ENCODE results near the gene SRGAP1.

The SRGAP1 gene

DNA sequence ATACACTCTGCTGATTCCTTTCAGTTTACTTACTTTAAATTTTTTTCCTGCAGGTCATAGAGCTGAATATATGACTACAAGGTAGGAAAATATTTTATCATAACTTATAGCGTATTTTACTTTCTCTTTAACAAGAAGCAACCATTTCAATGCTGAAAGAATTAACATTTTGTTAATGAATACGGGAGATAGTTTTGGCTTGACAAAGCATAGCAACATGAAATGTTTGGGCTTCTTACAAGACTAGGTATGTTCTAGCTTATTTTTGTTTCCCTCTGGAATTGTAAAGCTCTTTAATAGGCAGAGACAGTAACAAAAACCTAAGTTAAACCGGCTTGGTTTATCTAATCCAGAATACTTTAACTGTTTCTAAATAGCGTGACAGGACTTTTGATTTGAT is 242.4 kb downstream of the SRGAP1 start:
- no peaks in the 10 kb centered on the region for H4K20me1 ChIP-seq (ENCODE audit: insufficient read depth, low read length)

DNA sequence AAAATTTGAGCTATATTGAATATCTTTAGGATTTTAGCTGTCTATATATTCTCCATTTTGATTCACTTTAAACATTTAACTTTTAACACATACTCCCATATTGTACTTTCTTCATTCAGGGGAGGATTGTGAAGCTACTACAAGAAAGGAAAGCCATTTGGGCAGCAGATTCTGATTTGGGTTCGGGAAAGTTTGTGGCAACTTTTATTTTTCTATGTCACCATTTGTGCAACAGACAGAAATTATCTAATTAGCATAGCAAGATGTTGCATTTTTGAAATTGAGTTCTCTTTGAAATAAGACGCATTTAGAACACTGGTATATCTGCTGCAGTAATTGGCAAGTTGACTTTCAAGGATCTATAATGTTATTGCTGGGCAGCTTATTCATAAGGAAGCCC is 243.3 kb downstream of the SRGAP1 start:
- Histone ChIP-seq H2AFZ (ENCODE audit: low read length) (no peak overlapping the region), H3K27me3 (ENCODE audit: insufficient read depth, low read length) (no peaks in the 10 kb centered on the region), H3K4me3 (ENCODE audit: low read depth, low read length, poor library complexity, severe bottlenecking) (no peak overlapping the region), H3K4me2 (ENCODE audit: low read length) (no peak overlapping the region), H3K4me1 (ENCODE audit: insufficient read depth, low read length, severe bottlenecking) (no peaks in the 10 kb centered on the region), H3K36me3 (ENCODE audit: insufficient read depth, low read length) (no peaks in the 10 kb centered on the region), H3K9me3 (ENCODE audit: low read length) (no peaks in the 10 kb centered on the region), H3K9me2 (ENCODE audit: low read depth, low read length) (no peaks in the 10 kb centered on the region), H3K27ac (ENCODE audit: low read depth, low read length, poor library complexity, severe bottlenecking) (no peak overlapping the region), H3F3A (ENCODE audit: insufficient read depth, low read length) (no peaks in the 10 kb centered on the region), H4K20me1 (ENCODE audit: insufficient read depth, low read length) (no peaks in the 10 kb centered on the region), H3K9ac (ENCODE audit: low read length) (no peak overlapping the region), H3K79me2 (ENCODE audit: insufficient read depth, low read length) (no peaks in the 10 kb centered on the region)
- no peak for TF ChIP-seq EZH2 (IDR thresholded peaks at IDR 0.05; ENCODE audit: borderline replicate concordance, low read length)
- TF ChIP-seq, protein P1, sequence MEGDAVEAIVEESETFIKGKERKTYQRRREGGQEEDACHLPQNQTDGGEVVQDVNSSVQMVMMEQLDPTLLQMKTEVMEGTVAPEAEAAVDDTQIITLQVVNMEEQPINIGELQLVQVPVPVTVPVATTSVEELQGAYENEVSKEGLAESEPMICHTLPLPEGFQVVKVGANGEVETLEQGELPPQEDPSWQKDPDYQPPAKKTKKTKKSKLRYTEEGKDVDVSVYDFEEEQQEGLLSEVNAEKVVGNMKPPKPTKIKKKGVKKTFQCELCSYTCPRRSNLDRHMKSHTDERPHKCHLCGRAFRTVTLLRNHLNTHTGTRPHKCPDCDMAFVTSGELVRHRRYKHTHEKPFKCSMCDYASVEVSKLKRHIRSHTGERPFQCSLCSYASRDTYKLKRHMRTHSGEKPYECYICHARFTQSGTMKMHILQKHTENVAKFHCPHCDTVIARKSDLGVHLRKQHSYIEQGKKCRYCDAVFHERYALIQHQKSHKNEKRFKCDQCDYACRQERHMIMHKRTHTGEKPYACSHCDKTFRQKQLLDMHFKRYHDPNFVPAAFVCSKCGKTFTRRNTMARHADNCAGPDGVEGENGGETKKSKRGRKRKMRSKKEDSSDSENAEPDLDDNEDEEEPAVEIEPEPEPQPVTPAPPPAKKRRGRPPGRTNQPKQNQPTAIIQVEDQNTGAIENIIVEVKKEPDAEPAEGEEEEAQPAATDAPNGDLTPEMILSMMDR (IDR thresholded peaks at IDR 0.05; ENCODE audit: low read length): no peak

More for the DNA sequence above, 242.4 kb downstream of the SRGAP1 start:
- Histone ChIP-seq H3F3A (ENCODE audit: insufficient read depth, low read length) (no peaks in the 10 kb centered on the region), H3K9me2 (ENCODE audit: low read depth, low read length) (no peaks in the 10 kb centered on the region), H3K4me2 (ENCODE audit: low read length) (no peak overlapping the region), H2AFZ (ENCODE audit: low read length) (no peak overlapping the region), H3K9ac (ENCODE audit: low read length) (no peak overlapping the region), H3K9me3 (ENCODE audit: low read length) (no peaks in the 10 kb centered on the region), H3K27ac (ENCODE audit: low read depth, low read length, poor library complexity, severe bottlenecking) (no peak overlapping the region), H3K79me2 (ENCODE audit: insufficient read depth, low read length) (no peaks in the 10 kb centered on the region), H3K4me1 (ENCODE audit: insufficient read depth, low read length, severe bottlenecking) (no peaks in the 10 kb centered on the region), H3K36me3 (ENCODE audit: insufficient read depth, low read length) (no peaks in the 10 kb centered on the region), H3K27me3 (ENCODE audit: insufficient read depth, low read length) (no peaks in the 10 kb centered on the region), H3K4me3 (ENCODE audit: low read depth, low read length, poor library complexity, severe bottlenecking) (no peak overlapping the region)
- TF ChIP-seq, protein P1 (IDR thresholded peaks at IDR 0.05; ENCODE audit: low read length): no peak
- no peak for TF ChIP-seq EZH2 (IDR thresholded peaks at IDR 0.05; ENCODE audit: borderline replicate concordance, low read length)

DNA sequence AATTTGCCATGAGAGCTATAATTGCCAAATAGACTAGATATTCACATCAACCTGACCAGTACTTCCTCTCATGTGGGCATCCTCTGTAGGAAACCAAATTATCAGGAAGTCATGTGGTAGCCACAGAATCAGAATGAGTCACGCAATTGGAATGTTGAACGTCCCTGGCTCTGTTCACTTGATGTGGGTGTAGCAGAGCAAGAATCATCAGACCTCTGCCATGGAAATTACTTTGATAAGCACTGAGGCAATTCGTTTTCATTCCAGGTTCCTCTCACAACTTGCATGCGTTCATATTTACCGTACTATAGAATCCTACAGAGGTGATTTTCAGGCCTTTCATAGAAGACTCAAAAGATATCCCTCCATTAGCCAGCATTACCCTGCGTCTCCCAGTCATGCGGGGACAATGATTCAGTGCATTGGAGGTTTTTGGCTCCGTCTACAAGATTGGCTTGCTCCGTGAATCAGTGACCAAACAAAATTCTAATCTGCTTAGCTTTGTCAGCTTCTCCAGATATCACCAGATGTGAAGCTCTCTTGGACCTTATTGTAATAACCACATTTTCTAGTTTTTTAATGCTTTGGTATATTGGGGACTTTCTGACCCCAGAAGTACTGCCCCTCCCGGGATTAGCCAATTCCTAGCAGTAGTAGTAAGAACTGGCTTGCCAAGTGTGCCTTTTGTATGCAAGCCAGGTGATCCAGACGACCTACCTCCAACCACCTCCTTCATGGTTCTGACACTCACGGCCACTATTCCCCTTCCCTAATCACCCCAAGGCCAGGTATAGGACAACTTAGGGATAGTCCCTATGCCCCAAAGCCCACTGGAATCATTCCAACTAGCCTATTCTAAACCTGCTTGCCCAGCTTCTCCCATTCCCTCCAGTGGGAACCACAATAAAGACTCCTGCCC is 244.2 kb downstream of the SRGAP1 start:
- Histone ChIP-seq H3K4me1 (ENCODE audit: insufficient read depth, low read length, severe bottlenecking) (no peaks in the 10 kb centered on the region), H3K79me2 (ENCODE audit: insufficient read depth, low read length) (no peaks in the 10 kb centered on the region), H2AFZ (ENCODE audit: low read length) (no peak overlapping the region), H3K9me3 (ENCODE audit: low read length) (no peaks in the 10 kb centered on the region), H3K4me3 (ENCODE audit: low read depth, low read length, poor library complexity, severe bottlenecking) (no peak overlapping the region), H4K20me1 (ENCODE audit: insufficient read depth, low read length) (no peaks in the 10 kb centered on the region), H3K4me2 (ENCODE audit: low read length) (no peak overlapping the region), H3F3A (ENCODE audit: insufficient read depth, low read length) (no peaks in the 10 kb centered on the region), H3K36me3 (ENCODE audit: insufficient read depth, low read length) (no peaks in the 10 kb centered on the region), H3K9ac (ENCODE audit: low read length) (no peak overlapping the region), H3K27ac (ENCODE audit: low read depth, low read length, poor library complexity, severe bottlenecking) (no peak overlapping the region), H3K27me3 (ENCODE audit: insufficient read depth, low read length) (no peaks in the 10 kb centered on the region), H3K9me2 (ENCODE audit: low read depth, low read length) (no peaks in the 10 kb centered on the region)
- TF ChIP-seq EZH2 (IDR thresholded peaks at IDR 0.05; ENCODE audit: borderline replicate concordance, low read length): no peak
- TF ChIP-seq, protein P1 (IDR thresholded peaks at IDR 0.05; ENCODE audit: low read length): no peak

Data from OCI-LY1 (cell line).